ENCODE data around the gene ELMO1.

DNA sequence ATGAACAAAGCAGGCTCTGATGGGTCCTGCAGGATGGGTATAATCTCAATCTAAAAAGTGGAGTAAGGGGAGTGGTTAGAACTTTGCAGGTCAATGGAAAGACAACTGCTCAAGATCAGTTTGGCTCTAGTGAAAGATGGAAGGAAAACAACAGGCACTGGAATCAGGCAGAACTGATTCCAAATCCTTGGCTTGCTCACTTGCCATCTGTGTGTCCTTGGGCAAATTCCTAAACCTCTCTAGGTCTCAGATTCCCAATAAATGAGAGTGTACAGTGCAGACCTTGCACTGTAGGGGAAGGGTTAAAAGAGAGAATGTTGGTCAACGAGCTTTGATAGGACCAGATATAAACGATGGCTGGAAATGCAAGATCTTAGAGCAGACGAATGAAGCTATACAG is 538.3 kb downstream of the ELMO1 start:
- TF ChIP-seq POLR2A (IDR thresholded peaks at IDR 0.05; ENCODE audit: low read depth, low read length) = no peak
- TF ChIP-seq TAF1 (IDR thresholded peaks at IDR 0.05; ENCODE audit: borderline replicate concordance, low read depth, low read length) = no peak
- TF ChIP-seq POLR2AphosphoS5 (IDR thresholded peaks at IDR 0.05; ENCODE audit: low read depth, low read length) = no peak

Data from GM12892 (cell line).